Measurements from ENCODE around the gene PPAN. TPM values are rescaled to one million over a fixed set of nuclear protein-coding genes. Genes with fewer than 3 reads are reported as not detected.

Gene PPAN
- 20.9 and 25.0 TPM in 2 replicates for total RNA-seq (2014; rRNA removed; shearing (Covaris generic))

- peak; percentile 98 for DNase-seq (ENCODE audit: low read depth)
These were observed at the start of gene PPAN for GRCh38 chr19:10106100-10106936. Gene PPAN (plus strand): TSS chr19:10106362. CDS start chr19:10106395, 33 bp downstream.

GRCh38 chr19:10061717-10062310 lies 44.3 kb upstream of the PPAN start:
- no peak for DNase-seq (ENCODE audit: low read depth)

DNA sequence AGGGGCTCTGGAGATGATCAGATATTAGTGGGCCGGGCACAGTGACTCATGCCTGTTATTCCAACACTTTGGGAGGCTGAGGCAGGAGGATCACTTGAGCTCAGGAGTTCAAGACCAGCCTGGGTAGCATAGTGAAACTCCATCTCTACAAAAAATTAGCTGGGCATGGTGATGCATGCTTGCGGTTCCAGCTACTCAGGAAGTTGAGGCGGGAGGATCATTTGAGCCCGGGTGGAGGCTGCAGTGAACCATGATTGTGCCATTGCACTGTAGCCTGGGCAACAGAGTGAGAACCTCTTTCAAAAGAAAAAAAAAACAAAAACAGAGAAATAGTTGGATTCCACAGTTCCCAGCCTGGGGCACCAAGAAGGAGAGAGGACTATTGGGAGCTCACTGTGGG lies 38.0 kb upstream of the PPAN start:
- DNase-seq (ENCODE audit: low read depth): peak; percentile 45

DNA sequence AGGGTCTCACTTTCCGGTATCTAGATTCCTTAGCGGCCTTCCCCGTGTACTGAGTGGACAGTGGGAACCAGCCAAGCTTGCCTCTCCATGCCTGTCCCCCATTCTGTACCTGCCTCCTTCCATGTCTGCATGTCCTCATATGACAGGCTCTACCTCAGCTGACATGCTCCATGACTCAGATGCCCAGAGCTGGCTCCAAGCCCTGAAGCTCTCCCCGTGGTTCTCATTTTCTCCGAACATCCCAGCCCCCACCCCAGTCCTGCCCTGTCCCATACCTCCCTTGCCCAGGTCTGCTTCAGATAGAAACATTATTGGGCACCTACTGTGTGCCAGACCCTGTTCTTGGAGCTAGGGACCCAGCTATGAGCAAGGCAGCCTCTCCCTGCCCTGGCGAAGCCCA lies 37.1 kb upstream of the PPAN start:
- peak; percentile 54 for DNase-seq (ENCODE audit: low read depth)

GRCh38 chr19:10070730-10071446 lies 35.3 kb upstream of the PPAN start:
- DNase-seq (ENCODE audit: low read depth): no peak

DNA sequence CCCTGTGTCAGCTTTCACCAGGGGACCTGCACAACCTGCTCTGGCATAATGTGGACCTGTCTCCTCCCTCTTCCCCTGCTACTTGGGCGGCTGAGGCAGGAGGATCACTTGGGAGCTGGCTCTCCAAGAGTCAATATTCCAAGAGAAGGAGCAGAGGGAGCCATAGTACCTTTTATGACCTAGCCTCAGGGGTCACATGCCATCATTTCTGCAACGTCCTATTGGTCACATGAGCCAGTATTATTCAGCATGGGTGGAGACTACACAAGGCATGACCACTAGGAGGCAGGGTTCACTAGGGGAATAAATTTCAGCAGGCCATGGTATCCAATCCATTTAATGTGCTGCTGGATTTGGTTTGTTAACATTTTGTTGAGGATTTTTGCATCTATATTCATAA lies 32.0 kb upstream of the PPAN start:
- peak; percentile 43 for DNase-seq (ENCODE audit: low read depth)

DNA sequence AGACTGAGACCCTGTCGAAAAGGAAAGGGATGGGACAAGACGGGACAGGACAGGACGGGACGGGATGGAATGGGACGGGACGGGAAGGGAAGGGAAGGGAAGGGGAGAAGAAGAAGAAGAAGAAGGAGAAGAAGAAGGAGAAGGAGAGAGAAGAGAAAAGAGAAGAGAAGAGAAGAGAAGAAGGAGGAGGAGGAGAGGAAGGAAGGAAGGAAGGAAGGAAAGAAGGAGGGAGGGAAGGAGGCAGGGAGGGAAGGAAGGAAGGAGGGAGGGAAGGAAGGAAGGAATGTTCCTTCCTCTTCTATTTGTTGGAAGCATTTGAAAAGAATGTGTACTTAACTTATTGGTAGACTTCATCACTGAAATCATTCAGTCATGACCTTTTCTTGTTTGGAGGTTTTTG lies 29.6 kb upstream of the PPAN start:
- DNase-seq (ENCODE audit: low read depth): no peak

GRCh38 chr19:10078329-10078728 lies 27.8 kb upstream of the PPAN start:
- DNase-seq (ENCODE audit: low read depth): no peak

DNA sequence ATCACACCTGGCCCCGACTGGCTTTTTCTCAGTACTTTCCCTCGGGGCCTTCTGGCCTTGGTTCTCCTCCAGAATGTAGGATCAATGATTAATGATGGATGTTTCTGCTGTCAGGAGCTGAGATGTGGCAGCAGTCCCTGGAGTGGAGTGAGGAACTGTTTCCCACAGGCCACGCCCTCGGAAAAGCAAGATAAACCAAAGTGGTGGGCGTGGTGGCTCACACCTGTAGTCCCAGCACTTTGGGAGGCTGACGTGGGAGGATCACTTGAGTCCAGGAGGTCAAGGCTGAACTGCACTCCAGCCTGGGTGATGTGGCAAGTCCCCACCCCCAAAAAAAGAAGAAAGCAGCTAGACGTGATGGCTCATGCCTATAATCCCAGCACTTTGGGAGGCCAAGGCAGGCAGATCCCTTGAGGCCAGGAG lies 27.1 kb upstream of the PPAN start:
- DNase-seq (ENCODE audit: low read depth): no peak

DNA sequence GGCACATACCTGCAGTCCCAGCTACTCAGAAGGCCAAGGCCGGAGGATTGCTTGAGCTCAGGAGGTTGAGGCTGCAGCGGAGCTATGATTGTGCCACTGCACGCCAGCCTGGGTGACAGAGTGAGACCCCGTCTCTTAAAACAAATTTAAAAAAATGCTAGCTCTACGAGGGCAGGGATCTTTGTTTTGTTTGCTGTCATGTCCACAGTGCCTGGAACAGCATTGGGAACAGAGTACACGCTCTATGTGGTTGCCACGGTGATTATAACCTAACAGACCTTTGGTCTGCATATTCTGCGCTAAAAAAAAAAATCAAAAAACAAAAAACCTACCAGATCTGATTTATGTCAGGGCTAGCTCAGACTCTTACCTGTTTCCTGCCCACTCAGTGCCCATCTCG lies 22.3 kb upstream of the PPAN start:
- no peak for DNase-seq (ENCODE audit: low read depth)

GRCh38 chr19:10084803-10085202 lies 21.4 kb upstream of the PPAN start:
- no peak for DNase-seq (ENCODE audit: low read depth)

DNA sequence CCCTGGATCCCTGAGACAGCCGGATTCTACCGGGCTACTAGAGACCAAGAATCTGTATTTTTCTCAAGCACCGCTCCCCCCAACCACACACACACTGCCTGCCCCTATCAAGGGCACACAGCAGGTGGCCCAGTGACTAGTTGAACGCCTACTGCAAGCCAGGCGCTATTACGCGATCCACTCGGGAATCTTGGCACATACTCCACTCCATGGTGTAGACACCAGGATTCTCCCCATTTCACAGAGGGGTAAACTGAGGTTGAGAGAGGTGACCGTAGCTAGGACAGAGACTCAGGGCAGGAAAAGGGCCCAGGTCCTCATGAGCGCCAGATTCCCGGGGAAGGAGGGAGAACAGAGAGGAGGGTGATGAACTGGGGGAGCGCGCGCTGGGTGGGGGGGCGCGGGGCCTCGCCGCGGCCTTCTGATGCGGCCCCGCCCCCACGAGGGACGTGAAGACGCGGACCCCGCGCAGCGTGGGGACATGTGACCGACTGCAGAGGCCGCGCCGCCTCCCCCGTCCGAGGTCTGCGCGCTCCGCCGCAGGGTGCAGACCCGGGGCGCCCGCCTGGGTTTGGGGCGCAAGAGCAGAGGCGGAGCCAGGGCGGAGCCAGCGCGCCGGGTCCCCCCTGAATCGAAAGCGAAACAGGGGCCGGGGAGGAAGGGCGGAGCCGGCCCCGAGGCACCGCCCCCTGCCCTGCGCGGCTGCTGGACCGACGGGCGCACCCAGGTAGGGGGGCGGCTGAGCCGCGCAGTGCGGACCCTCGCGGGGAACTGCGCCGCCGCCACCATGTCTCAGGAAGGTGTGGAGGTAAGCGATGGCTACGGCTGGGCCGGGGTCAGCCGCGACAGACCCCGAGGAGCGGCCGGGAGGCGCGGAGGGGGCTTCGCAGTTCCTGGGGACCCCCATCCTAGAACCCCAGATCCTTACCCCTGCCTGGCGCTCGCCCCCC lies 20.2 kb upstream of the PPAN start, which contains the start of gene SHFL:
Gene SHFL, plus strand, starts transcription at position 677 of the 950 bp plus-strand sequence. Its CDS starts 111 bp downstream, at position 788.
- peak; percentile 80 for DNase-seq (ENCODE audit: low read depth)

- no peak for DNase-seq (ENCODE audit: low read depth)
These were observed 19.5 kb upstream of the PPAN start for GRCh38 chr19:10086591-10087192.

DNA sequence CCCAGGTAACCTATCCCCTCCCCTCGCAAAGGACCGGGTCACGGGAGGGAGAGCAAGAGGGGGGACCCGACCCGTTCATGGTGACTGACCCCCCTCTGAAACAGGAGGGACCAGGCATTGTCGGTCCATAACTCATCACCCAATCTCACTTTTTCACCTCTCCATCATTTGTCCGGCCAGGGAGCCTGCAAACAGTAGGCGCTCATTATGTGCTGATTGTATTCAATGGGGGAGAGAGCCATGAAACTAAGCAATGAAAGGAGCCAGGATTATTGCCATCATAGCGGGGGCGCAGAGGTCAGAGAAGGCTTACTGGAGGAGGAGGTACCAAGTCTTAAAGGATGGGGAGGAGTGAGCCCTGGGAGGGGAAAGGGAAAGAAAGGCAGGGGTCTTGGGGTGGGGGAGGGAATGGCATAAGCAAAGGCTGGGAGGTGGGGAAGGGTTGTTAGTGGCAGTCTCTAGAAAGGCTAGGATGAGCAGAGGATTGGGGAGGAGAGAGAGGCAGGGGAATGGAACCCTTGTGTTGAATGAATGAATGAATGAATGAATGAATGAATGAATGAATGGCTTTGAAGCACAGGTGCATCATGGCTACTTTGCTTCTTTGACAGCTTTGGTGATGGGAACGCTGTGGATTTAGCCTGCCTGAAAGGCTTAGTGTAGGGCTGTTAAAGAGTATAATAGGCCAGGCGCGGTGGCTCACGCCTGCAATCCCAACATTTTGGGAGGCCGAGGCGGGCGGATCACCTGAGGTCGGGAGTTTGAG lies 18.7 kb upstream of the PPAN start:
- no peak for DNase-seq (ENCODE audit: low read depth)

DNA sequence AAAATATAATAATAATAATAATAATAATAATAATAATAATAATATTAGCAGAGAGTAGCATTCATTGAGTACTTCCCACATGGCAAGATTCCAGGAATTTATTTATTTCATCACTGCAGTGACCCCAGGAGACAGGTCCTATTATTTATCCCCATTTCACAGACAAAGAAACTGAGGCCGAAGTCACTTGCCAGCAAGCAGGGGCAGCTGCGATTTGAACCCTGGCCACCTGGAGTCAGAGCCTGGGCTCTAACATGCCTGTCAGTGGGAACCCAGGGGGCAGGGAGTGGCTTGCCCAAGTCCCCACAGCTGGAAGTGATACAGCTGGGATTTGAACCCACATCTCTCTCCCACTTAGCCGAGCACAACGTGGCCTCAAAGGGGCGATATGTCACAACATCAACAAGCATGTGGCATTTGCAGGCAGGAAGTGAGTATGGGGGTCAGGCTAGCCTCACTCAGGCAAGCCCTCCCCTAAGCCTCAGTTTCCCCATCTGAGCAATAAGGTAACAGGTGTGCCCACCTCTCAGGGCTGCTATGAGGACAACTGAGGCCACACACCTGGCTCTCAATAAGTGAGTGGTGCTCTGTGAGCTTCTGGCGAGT lies 17.1 kb upstream of the PPAN start:
- DNase-seq (ENCODE audit: low read depth): no peak

DNA sequence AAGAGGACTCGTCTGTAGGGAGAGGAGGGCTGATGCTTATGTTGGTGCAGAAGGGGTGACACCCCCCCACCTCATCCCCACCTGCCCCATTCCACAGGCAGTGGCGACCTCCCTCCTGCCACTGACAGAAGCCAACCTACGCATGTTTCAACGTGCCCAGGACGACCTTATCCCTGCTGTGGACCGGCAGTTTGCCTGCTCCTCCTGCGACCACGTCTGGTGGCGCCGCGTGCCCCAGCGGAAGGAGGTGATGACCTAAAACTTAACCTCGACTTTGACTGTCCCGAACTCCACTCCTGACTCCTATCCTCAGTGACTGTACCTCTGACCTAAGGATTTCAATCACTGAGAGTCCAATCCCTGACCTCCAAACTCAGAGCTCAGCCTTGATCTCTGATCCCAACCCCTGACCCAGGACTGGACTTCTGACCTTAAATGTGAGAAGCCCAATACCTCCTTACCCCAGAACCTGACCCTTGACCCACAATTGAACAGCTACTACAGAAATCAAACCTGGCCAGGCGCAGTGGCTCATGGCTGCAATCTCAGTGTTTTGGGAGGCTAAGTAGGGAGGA lies 16.3 kb upstream of the PPAN start:
- no peak for DNase-seq (ENCODE audit: low read depth)

- no peak for DNase-seq (ENCODE audit: low read depth)
These were observed 14.8 kb upstream of the PPAN start for GRCh38 chr19:10091370-10091687.

DNA sequence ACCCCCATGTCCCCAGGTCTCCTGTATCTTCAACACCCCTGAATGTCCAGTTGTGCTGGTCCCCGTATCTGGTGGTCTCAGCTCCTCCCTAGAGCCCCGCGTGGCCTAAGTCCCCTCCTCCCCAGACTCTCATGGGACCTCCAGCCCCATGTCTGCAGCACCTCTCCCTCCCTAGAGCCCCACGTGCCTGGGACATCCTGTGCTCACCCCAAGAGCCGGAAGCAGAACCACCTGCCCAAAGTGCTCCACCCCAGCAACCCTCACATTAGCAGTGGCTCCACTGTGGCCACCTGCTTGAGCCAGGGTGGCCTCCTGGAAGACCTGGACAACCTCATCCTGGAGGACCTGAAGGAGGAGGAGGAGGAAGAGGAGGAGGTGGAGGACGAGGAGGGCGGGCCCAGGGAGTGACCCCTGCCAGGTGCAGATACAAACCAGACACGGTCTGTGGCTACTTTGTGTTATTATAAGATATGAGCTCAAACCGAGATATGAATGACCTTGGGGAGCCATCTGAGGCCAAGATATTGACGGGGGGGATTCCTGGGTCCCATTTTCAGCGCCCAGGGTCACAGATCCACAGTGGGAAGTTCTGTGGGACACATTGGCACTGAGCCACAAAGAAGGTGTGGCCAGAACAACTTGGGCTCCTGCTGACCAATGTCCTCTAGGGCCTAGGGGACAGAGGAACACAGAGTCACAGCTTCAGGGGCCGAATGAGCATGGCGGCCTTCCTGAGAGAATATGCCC lies 14.1 kb upstream of the PPAN start:
- DNase-seq (ENCODE audit: low read depth): peak; percentile 26
